ENCODE data around the gene PARM1.

PARM1 gene

DNA sequence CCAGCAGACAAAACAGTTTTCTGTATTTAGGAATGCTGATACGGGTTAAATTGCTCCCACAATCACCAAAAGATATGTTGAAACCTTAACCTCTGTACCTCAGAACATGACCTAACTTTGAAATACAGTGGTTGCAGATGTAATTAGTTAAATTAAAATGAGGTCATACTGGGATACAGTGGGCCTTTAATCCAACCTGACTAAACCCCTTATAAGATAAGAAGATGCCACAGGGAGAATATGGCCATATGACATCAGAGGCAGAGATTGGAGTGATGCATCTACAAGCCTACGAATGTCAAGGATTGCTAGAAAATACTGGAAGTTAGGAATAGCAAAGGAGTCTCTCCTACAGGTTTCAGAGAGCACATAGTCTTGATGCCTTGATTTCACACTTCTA, 32.1 kb upstream of the PARM1 start (continued):
- TF ChIP-seq, protein P1, sequence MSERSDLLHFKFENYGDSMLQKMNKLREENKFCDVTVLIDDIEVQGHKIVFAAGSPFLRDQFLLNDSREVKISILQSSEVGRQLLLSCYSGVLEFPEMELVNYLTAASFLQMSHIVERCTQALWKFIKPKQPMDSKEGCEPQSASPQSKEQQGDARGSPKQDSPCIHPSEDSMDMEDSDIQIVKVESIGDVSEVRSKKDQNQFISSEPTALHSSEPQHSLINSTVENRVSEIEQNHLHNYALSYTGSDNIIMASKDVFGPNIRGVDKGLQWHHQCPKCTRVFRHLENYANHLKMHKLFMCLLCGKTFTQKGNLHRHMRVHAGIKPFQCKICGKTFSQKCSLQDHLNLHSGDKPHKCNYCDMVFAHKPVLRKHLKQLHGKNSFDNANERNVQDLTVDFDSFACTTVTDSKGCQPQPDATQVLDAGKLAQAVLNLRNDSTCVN (tag by site-specific recombination; optimal IDR thresholded peaks at IDR 0.05), result no peak
- TF ChIP-seq MZF1 (tag by site-specific recombination; IDR thresholded peaks at IDR 0.05; ENCODE audit: borderline replicate concordance) (no peak), ZNF350 (tag by site-specific recombination; IDR thresholded peaks at IDR 0.05) (no peak), ZNF146 (tag by site-specific recombination; IDR thresholded peaks at IDR 0.05) (no peak), ZBTB1 (tag by site-specific recombination; IDR thresholded peaks at IDR 0.05) (no peak), ZEB2 (tag by site-specific recombination; IDR thresholded peaks at IDR 0.05) (no peak), ZNF658 (tag by site-specific recombination; IDR thresholded peaks at IDR 0.05) (no peak), ZBTB8A (tag by site-specific recombination; IDR thresholded peaks at IDR 0.05) (no peak), ZIC2 (tag by site-specific recombination; IDR thresholded peaks at IDR 0.05) (no peak), ZNF114 (tag by site-specific recombination; IDR thresholded peaks at IDR 0.05) (no peak), ZNF629 (tag by site-specific recombination; IDR thresholded peaks at IDR 0.05) (peak; percentile 60), GFI1B (tag by site-specific recombination; IDR thresholded peaks at IDR 0.05) (no peak), ZNF23 (tag by site-specific recombination; IDR thresholded peaks at IDR 0.05; ENCODE audit: borderline replicate concordance) (no peak), ZNF777 (tag by site-specific recombination; IDR thresholded peaks at IDR 0.05; ENCODE audit: borderline replicate concordance) (no peak), ZXDB (tag by site-specific recombination; IDR thresholded peaks at IDR 0.05) (0 out of 2 replicates have a peak, but pooled peaks have one; percentile 24), ZNF558 (tag by site-specific recombination; IDR thresholded peaks at IDR 0.05) (peak; percentile 61; the same call in 1 of the 2 replicates), HOXA7 (CRISPR knock-in tag; IDR thresholded peaks at IDR 0.05; ENCODE audit: borderline replicate concordance) (no peak), SALL2 (tag by site-specific recombination; IDR thresholded peaks at IDR 0.05; ENCODE audit: borderline replicate concordance) (no peak), ZNF843 (tag by site-specific recombination; IDR thresholded peaks at IDR 0.05) (peak; percentile 48; the same call in 1 of the 2 replicates), SETDB1 (IDR thresholded peaks at IDR 0.05; ENCODE audit: insufficient read length, low read length) (no peak), ZNF544 (tag by site-specific recombination; IDR thresholded peaks at IDR 0.05) (no peak), ZBTB17 (tag by site-specific recombination; IDR thresholded peaks at IDR 0.05) (no peak), ZNF571 (tag by site-specific recombination; IDR thresholded peaks at IDR 0.05) (no peak), SCRT2 (tag by site-specific recombination; IDR thresholded peaks at IDR 0.05) (no peak), FEZF1 (tag by site-specific recombination; IDR thresholded peaks at IDR 0.05) (no peak)
- TF ChIP-seq, protein P2, sequence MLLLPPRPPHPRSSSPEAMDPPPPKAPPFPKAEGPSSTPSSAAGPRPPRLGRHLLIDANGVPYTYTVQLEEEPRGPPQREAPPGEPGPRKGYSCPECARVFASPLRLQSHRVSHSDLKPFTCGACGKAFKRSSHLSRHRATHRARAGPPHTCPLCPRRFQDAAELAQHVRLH (tag by site-specific recombination; IDR thresholded peaks at IDR 0.05), result no peak
- TF ChIP-seq, protein P3, sequence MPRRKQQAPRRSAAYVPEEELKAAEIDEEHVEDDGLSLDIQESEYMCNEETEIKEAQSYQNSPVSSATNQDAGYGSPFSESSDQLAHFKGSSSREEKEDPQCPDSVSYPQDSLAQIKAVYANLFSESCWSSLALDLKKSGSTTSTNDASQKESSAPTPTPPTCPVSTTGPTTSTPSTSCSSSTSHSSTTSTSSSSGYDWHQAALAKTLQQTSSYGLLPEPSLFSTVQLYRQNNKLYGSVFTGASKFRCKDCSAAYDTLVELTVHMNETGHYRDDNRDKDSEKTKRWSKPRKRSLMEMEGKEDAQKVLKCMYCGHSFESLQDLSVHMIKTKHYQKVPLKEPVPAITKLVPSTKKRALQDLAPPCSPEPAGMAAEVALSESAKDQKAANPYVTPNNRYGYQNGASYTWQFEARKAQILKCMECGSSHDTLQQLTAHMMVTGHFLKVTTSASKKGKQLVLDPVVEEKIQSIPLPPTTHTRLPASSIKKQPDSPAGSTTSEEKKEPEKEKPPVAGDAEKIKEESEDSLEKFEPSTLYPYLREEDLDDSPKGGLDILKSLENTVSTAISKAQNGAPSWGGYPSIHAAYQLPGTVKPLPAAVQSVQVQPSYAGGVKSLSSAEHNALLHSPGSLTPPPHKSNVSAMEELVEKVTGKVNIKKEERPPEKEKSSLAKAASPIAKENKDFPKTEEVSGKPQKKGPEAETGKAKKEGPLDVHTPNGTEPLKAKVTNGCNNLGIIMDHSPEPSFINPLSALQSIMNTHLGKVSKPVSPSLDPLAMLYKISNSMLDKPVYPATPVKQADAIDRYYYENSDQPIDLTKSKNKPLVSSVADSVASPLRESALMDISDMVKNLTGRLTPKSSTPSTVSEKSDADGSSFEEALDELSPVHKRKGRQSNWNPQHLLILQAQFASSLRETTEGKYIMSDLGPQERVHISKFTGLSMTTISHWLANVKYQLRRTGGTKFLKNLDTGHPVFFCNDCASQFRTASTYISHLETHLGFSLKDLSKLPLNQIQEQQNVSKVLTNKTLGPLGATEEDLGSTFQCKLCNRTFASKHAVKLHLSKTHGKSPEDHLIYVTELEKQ (tag by site-specific recombination; IDR thresholded peaks at IDR 0.05; ENCODE audit: borderline replicate concordance), result no peak; the same call in 1 of the 2 replicates
- TF ChIP-seq, protein P4, sequence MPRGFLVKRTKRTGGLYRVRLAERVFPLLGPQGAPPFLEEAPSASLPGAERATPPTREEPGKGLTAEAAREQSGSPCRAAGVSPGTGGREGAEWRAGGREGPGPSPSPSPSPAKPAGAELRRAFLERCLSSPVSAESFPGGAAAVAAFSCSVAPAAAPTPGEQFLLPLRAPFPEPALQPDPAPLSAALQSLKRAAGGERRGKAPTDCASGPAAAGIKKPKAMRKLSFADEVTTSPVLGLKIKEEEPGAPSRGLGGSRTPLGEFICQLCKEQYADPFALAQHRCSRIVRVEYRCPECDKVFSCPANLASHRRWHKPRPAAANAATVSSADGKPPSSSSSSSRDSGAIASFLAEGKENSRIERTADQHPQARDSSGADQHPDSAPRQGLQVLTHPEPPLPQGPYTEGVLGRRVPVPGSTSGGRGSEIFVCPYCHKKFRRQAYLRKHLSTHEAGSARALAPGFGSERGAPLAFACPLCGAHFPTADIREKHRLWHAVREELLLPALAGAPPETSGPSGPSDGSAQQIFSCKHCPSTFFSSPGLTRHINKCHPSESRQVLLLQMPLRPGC (tag by site-specific recombination; IDR thresholded peaks at IDR 0.05), result 0 out of 2 replicates have a peak, but pooled peaks have one; percentile 31
- TF ChIP-seq, protein P5, sequence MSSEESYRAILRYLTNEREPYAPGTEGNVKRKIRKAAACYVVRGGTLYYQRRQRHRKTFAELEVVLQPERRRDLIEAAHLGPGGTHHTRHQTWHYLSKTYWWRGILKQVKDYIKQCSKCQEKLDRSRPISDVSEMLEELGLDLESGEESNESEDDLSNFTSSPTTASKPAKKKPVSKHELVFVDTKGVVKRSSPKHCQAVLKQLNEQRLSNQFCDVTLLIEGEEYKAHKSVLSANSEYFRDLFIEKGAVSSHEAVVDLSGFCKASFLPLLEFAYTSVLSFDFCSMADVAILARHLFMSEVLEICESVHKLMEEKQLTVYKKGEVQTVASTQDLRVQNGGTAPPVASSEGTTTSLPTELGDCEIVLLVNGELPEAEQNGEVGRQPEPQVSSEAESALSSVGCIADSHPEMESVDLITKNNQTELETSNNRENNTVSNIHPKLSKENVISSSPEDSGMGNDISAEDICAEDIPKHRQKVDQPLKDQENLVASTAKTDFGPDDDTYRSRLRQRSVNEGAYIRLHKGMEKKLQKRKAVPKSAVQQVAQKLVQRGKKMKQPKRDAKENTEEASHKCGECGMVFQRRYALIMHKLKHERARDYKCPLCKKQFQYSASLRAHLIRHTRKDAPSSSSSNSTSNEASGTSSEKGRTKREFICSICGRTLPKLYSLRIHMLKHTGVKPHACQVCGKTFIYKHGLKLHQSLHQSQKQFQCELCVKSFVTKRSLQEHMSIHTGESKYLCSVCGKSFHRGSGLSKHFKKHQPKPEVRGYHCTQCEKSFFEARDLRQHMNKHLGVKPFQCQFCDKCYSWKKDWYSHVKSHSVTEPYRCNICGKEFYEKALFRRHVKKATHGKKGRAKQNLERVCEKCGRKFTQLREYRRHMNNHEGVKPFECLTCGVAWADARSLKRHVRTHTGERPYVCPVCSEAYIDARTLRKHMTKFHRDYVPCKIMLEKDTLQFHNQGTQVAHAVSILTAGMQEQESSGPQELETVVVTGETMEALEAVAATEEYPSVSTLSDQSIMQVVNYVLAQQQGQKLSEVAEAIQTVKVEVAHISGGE (tag by site-specific recombination; conservative IDR thresholded peaks at IDR 0.05; ENCODE audit: low read depth), result no peak
- TF ChIP-seq, protein P6, sequence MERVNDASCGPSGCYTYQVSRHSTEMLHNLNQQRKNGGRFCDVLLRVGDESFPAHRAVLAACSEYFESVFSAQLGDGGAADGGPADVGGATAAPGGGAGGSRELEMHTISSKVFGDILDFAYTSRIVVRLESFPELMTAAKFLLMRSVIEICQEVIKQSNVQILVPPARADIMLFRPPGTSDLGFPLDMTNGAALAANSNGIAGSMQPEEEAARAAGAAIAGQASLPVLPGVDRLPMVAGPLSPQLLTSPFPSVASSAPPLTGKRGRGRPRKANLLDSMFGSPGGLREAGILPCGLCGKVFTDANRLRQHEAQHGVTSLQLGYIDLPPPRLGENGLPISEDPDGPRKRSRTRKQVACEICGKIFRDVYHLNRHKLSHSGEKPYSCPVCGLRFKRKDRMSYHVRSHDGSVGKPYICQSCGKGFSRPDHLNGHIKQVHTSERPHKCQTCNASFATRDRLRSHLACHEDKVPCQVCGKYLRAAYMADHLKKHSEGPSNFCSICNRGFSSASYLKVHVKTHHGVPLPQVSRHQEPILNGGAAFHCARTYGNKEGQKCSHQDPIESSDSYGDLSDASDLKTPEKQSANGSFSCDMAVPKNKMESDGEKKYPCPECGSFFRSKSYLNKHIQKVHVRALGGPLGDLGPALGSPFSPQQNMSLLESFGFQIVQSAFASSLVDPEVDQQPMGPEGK (tag by site-specific recombination; IDR thresholded peaks at IDR 0.05), result no peak
